ENCODE data around the gene TOP1.

TOP1 gene

DNA sequence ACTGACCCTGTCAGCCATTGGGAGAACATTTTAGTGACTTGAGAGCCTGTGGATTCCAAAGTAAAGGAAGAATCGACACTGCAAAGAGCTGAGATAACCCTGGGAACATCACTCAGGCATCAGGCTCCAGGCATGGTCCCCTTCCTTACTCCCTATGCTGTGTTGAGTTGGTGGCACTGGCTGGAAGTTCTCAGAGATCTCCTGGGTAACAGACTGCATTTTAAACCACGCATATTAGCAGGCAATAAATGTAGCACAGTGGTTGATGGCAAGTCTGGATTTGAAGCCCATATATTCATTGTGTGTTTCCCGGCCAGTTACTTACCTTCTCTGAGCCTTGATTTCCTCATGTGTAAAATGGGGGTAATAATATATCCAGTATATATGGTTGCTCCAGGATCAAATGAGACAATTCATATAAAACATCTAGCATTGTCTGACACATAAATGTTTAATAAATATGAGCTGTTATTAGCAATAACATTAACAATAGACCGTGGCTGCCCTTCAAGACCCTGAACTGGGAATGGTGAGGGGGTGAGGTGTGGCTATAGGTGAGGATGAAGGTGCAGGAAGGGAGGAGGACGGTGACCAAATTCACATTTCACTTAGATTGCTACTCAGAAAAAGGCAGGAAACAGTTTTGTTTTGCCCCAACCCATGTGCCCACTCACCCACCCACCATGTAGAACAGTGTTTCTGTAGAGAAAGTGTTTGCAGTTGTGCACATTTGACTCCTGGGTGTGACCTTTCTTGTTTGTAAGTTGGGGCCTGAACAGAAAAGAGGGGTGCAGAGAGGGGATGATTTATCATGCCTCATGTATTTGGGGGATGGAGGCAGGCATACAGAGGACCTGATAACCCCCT is 110.8 kb downstream of the TOP1 start:
- ATAC-seq (replicated peaks) (no peak), DNase-seq (no peak)
- Mint-ChIP-seq H3K36me3 (ENCODE audit: insufficient read depth) (peaks cover 39% of the 10 kb centered on the region), H3K4me3 (peak overlapping the region; percentile 85 to 93), H3K4me1 (ENCODE audit: low read depth in 2 of 2) (peaks cover 71 to 84% of the 10 kb centered on the region in 2 donors), H3K27ac (peak overlapping the region; percentile 92 to 96), H3K9me3 (no peaks in the 10 kb centered on the region), H3K27me3 (no peaks in the 10 kb centered on the region)

DNA sequence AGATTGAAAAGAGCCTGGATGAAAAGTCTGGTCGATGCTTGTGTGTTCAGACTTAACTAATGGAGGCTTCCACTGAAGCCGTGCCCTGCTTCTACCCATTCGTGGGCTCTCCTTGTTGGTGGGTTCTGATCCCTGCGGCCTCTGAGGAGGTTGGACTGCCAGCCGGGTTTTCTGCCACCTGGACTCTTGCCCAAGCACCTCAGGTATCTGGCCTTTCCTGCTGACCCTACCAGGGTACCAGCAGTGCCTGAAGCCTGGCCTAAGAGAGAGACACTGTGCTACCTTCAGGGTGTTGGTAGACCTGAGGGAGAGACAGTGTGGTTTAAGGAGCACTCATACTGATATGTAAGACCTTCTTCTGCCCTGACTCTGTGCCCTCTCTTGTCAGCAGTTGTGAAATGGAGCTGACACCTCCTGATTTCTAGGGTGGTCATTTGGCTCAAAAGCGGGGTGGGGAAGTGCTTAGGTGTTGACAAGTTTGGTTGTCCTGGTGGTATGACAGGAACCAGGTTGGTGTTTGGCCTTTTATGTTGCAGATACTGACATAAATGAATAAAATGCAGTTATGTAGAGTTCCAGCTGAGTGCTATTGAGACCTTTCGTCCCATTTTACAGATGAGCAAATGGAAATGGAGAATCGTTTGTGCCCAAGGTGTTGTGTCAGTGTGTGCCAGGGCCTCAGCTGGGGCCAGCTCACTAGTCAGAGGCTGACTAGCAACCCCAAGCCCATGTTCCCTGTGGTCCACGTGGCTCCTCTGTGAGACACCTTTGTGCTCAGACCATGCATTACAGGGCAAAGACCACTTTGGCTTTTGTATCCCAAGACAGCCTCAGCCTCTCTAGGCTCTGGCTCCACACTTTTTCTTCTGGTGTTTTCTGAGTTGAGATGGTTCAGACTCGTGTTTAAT is 111.9 kb downstream of the TOP1 start:
- Mint-ChIP-seq H3K4me1 (ENCODE audit: low read depth in 2 of 2) (peaks cover 77 to 84% of the 10 kb centered on the region in 2 donors), H3K36me3 (ENCODE audit: insufficient read depth) (peaks cover 42% of the 10 kb centered on the region), H3K27ac (peak overlapping the region; percentile 92 to 96), H3K27me3 (no peaks in the 10 kb centered on the region), H3K4me3 (peak overlapping the region; percentile 85 to 93), H3K9me3 (no peaks in the 10 kb centered on the region)
- DNase-seq (no peak), ATAC-seq (replicated peaks) (no peak)

DNA sequence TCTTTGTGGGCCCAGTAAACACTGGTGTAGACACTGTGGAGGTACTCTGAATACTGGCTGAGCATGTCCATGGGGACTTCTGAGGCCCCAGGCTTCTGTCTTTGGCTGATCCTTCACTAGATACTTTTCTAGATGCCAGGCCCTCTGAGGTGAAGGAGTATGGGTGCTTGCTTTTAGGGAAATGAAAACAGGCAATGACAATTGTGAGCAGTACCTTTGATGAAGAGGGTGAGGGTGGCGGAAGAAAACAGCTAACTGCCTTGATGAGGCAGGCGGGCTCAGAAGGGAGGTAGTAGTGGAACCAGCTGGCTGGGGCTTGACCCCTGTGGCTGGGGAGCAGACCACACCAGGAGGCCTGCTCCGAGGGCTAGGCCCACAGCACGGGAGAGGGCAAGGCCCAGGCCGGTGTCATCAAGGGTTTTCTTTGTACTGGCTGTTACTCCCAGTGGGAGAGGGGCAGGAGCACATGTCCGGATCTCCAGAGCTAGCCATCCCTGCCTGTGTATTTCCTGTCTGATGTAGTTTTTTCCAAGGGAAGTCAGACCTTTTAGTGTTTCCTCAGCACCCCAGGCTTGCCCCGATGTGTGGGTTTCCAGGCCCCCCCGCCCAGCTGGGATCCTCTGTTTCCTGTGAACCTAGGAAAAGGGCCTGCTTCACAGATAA is 112.7 kb downstream of the TOP1 start:
- Mint-ChIP-seq H3K9me3 (no peaks in the 10 kb centered on the region), H3K27ac (peak overlapping the region; percentile 92 to 96), H3K27me3 (no peaks in the 10 kb centered on the region), H3K36me3 (ENCODE audit: insufficient read depth) (peaks cover 39% of the 10 kb centered on the region), H3K4me1 (ENCODE audit: low read depth in 2 of 2) (peaks cover 77 to 84% of the 10 kb centered on the region in 2 donors), H3K4me3 (peak overlapping the region; percentile 85 to 93)
- ATAC-seq (replicated peaks) (no peak), DNase-seq (no peak)

DNA sequence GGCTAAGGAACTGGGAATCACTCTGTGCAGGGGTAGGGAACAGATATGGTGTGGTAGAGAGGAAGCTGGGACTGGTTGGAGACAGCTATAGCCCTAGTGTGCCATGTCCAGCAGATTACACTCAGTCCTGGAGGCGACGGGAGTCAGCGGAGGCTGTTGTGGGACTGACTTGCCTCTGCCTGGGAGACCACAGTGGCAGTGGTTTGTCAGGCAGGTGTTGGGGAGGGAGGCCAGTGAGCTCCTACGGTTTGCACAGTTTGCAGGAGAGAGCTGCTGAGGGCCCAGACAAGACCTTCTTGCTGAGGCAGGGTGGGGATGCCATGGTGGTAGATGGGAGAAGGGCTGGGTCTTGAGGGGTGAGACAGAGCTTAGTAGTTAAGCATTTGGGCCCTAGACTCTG is 113.6 kb downstream of the TOP1 start:
- no peak for DNase-seq

DNA sequence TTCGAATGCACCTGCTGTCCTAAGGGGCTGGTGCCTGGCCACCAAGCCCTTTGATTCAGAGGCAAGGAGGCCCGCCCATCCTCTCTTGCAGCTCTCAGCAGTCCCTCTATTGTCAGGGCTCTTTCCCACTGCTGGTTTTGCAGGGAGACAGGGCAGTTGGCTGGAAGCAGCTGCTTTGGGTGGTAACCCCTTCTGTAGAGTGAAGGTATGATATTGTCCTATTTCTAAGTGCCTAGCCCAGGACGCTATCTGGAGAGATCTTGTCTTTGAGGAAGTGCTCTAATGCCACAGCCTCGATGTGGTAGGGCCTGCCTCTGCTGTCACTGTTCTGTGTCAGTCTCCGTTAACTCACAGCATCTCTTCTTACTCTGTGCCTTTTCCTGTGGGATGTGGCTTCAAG is 114.3 kb downstream of the TOP1 start:
- H3K27ac Mint-ChIP-seq = peak overlapping the region; percentile 92 to 96
- H3K9me3 Mint-ChIP-seq = no peaks in the 10 kb centered on the region
- peak overlapping the region; percentile 85 to 93 for H3K4me3 Mint-ChIP-seq
- peaks cover 92 to 98% of the 10 kb centered on the region in 2 donors for H3K4me1 Mint-ChIP-seq (ENCODE audit: low read depth in 2 of 2)
- peak; percentile 66 for ATAC-seq (replicated peaks)
- DNase-seq = peak in 1 of 3 experiments; percentile 43
- H3K27me3 Mint-ChIP-seq = no peaks in the 10 kb centered on the region
- peaks cover 34% of the 10 kb centered on the region for H3K36me3 Mint-ChIP-seq (ENCODE audit: insufficient read depth)

More for the DNA sequence above, 113.6 kb downstream of the TOP1 start:
- no peak for ATAC-seq (replicated peaks)
- Mint-ChIP-seq H3K4me1 (ENCODE audit: low read depth in 2 of 2) (peaks cover 85 to 92% of the 10 kb centered on the region in 2 donors), H3K27ac (peak overlapping the region; percentile 92 to 96), H3K9me3 (no peaks in the 10 kb centered on the region), H3K36me3 (ENCODE audit: insufficient read depth) (peaks cover 39% of the 10 kb centered on the region), H3K4me3 (peak overlapping the region; percentile 85 to 93), H3K27me3 (no peaks in the 10 kb centered on the region)

DNA sequence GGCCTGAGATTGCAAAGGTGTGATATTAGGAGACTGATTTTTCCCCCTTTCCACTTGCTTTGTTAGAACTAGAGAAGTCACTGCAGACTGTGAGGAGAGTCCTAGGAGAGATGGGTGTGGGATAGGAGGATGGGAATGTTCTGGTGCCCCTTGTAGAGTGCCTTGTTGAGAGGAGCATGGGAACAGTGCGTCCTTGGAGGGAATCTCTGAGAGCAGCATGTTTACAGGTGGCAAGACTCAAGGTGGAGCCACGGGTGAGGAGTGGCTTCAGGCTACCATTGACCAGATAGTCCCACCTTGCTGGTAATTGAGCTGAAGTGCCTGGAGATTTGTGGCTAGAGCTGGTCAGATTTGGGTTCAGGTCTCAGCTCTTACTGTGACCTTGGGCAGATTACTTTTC is 114.7 kb downstream of the TOP1 start:
- ATAC-seq (replicated peaks) (no peak), DNase-seq (no peak)
- Mint-ChIP-seq H3K4me3 (peak overlapping the region; percentile 85 to 93), H3K9me3 (no peaks in the 10 kb centered on the region), H3K27ac (peak overlapping the region; percentile 92 to 96), H3K27me3 (no peaks in the 10 kb centered on the region), H3K4me1 (ENCODE audit: low read depth in 2 of 2) (peaks cover 96 to 98% of the 10 kb centered on the region in 2 donors), H3K36me3 (ENCODE audit: insufficient read depth) (peaks cover 31% of the 10 kb centered on the region)

DNA sequence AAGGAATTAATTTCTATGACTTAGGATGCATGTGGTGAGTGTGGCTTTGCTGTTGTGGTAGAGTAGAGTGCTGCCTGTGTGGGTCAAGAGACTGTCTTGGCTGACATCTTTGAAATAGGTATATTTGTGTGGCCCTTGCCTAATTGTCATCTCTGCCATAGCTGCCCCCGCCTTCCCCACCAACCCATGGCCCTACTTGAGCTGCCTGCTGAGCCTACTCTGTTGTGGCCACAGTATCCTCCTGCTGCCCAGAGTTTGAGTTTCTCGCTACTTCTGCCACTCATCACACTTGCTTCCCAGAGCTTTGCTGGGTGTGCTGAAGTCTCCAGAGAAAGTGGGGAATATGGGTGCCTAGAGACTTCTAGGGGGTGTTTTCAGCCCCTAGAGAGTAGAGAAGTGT is 116.7 kb downstream of the TOP1 start:
- no peaks in the 10 kb centered on the region for H3K27me3 Mint-ChIP-seq
- ATAC-seq (replicated peaks) = no peak
- peak overlapping the region; percentile 92 to 96 for H3K27ac Mint-ChIP-seq
- no peaks in the 10 kb centered on the region for H3K9me3 Mint-ChIP-seq
- DNase-seq = no peak
- H3K4me1 Mint-ChIP-seq (ENCODE audit: low read depth in 2 of 2) = peaks cover 89 to 93% of the 10 kb centered on the region in 2 donors
- peak overlapping the region; percentile 85 to 93 for H3K4me3 Mint-ChIP-seq
- H3K36me3 Mint-ChIP-seq (ENCODE audit: insufficient read depth) = peaks cover 17% of the 10 kb centered on the region

DNA sequence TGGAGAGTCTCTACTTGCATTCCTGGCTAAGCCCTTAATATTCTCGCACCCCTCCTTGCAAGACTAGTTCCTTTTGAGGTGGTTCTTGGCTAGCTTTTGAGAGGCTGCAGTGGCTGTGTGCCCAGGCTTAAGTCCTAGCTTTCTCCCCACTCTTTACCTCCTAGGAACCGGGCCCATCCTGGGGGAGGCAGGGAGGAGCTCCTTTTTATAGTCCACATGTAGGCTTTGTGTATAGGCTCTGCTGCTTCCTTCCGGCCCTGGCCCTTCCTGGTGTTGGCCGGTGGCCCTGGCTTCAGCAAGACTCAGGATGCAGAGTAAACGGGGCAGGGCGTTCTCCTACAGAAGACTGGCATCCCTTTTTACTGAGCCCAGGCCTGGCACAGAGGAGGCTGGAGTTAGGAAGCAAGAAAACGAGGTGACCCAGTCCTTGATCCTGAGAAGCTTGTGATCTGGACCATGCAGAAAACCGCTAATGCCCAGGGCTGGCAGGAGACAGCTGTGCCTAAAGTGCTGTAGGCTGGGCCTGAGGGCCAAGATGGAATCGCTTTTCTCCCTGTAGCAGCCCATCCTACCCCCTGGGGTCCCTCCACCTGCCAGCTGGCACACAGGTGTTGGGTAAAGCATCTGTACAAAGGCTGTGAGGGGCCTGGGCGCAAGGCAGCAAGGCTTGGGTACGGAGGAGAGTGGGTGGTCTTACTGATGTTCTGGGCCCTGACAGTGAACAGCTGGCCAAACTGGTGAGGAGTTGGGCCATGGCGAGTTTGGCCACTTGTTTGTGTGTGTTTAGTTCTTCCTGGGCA is 117.4 kb downstream of the TOP1 start:
- ATAC-seq (replicated peaks) (no peak), DNase-seq (no peak)
- Mint-ChIP-seq H3K4me1 (ENCODE audit: low read depth in 2 of 2) (peaks cover 89 to 93% of the 10 kb centered on the region in 2 donors), H3K27ac (peak overlapping the region; percentile 92 to 96), H3K36me3 (ENCODE audit: insufficient read depth) (peaks cover 13% of the 10 kb centered on the region), H3K4me3 (peak overlapping the region; percentile 85 to 93), H3K9me3 (no peaks in the 10 kb centered on the region), H3K27me3 (no peaks in the 10 kb centered on the region)

DNA sequence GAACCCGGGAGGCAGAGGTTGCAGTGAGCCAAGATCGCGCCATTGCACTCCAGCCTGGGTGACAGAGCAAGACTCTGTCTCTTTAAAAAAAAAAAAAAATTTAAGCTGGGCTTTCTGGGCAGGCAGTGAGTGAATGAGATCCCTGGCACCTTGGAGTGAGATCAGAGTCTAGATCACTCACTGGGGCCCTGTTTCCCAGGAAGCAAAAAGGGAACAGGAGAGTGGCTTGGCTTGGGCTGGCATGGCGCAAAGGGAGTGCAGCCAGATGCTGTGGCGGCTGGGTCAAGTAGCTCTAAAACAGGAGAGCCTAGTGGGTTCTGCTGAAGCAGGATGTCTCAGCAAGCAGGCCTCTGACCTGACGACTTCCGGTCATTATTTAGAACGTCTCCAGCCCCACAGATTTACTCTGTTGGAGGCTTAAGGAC is 119.2 kb downstream of the TOP1 start:
- Mint-ChIP-seq H3K4me3 (peak overlapping the region; percentile 69 to 85), H3K27me3 (no peaks in the 10 kb centered on the region), H3K9me3 (no peaks in the 10 kb centered on the region), H3K4me1 (ENCODE audit: low read depth in 2 of 2) (peaks cover 90 to 93% of the 10 kb centered on the region in 2 donors), H3K27ac (peak overlapping the region; percentile 92 to 96), H3K36me3 (ENCODE audit: insufficient read depth) (peaks cover 6% of the 10 kb centered on the region)
- DNase-seq (no peak), ATAC-seq (replicated peaks) (no peak)

DNA sequence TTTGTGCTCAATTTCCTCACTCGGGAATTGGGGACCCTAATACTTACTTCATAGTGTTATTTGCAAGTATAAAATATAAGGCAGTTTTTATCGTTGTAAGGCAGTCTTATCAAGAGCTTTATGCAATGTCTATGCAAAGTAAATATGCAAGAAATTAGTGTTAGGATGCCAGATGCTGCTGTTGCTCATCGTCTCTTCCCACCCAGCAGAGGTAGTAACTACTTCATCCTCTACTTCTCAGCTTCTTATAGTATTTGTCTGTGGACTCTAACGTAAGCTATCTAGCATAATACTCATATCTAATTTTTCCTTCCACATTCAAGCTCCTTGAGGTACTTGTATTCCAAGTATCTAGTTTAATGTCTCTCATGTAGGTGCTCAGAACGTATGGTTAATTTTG is 120.3 kb downstream of the TOP1 start:
- Mint-ChIP-seq H3K27ac (peak overlapping the region; percentile 51 to 69), H3K36me3 (ENCODE audit: insufficient read depth) (peaks cover 6% of the 10 kb centered on the region), H3K27me3 (no peaks in the 10 kb centered on the region), H3K9me3 (no peaks in the 10 kb centered on the region), H3K4me1 (ENCODE audit: low read depth in 2 of 2) (peaks cover 84 to 91% of the 10 kb centered on the region in 2 donors), H3K4me3 (peak overlapping the region; percentile 22 to 32)
- no peak for DNase-seq
- ATAC-seq (replicated peaks) = no peak

DNA sequence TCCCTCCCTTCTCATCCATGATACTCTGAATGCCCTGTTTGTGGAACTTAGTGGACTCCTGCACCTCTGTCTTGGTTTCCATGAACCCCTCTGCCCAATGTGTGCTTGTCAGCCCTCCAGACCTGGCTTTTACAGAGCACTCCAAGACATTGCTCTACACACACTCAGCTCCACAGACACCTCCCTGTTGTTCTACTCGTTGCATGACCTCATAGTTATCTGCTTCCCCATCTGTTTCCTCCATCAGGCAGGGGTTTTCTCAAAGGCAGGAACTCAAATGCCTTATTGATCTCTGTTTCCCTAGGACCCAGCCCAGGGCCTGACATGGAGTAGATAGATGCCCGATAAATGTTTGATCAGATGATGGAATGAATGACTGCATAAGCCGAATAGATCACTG is 122.0 kb downstream of the TOP1 start:
- Mint-ChIP-seq H3K27ac (peak overlapping the region; percentile 51 to 89), H3K4me1 (ENCODE audit: low read depth in 2 of 2) (peaks cover 86 to 91% of the 10 kb centered on the region in 2 donors), H3K9me3 (no peaks in the 10 kb centered on the region), H3K36me3 (ENCODE audit: insufficient read depth) (peaks cover 3% of the 10 kb centered on the region), H3K27me3 (no peaks in the 10 kb centered on the region), H3K4me3 (peak overlapping the region; percentile 61 to 65)
- no peak for DNase-seq
- ATAC-seq (replicated peaks) = peak; percentile 76

DNA sequence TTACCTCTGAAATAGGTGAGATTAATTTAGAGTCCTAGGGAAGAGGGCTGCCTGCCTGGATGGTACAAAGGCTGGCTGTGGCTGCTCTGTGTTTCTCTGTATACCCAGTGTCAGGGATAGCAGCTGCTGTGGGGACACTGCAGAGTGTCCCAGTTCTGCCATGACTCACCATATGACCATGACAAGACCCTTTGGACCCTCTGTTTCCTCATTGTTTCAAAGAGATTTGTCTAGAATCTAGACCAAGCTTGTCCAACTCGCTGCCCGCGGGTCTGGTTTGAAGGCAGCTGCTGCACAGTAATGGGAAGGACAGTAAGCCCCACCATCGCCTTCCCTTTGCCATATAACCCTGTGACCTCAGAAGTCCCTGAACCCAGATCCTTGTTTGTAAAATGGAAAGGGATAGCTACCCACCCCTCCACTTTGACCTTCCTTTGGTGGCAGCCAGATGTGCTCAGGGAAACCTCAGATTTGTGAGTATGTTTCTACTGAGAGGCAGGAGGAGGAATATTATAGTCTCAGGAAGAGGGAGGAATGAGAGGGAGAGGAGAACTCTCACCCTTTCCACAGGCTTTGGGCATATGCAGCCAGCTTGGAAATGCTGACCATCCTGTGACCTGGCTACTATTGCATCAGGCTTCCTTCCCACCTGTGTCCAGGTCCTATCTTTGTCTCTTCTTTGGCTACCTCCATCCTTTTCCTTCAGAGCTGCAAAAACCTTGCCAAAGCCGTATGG is 122.7 kb downstream of the TOP1 start:
- Mint-ChIP-seq H3K27me3 (no peaks in the 10 kb centered on the region), H3K9me3 (no peaks in the 10 kb centered on the region), H3K36me3 (ENCODE audit: insufficient read depth) (peaks cover 3% of the 10 kb centered on the region), H3K27ac (peak overlapping the region; percentile 51 to 89), H3K4me1 (ENCODE audit: low read depth in 2 of 2) (peaks cover 86 to 88% of the 10 kb centered on the region in 2 donors), H3K4me3 (peak overlapping the region; percentile 61 to 65)
- no peak for DNase-seq
- no peak for ATAC-seq (replicated peaks)
